C4-2B (cell line): ENCODE results near the gene RNF115.

Source experiments
- CTCF ChIP-seq: fragments of 450-650 bp; conservative IDR thresholded peaks from 2 replicates; pipeline ENCODE4 v1.5.1; 2017; ENCODE audit warnings: mild to moderate bottlenecking
- ZFX ChIP-seq: fragments of 450-650 bp; IDR thresholded peaks from 2 replicates; pipeline ENCODE4 v1.6.1; 2017

DNA sequence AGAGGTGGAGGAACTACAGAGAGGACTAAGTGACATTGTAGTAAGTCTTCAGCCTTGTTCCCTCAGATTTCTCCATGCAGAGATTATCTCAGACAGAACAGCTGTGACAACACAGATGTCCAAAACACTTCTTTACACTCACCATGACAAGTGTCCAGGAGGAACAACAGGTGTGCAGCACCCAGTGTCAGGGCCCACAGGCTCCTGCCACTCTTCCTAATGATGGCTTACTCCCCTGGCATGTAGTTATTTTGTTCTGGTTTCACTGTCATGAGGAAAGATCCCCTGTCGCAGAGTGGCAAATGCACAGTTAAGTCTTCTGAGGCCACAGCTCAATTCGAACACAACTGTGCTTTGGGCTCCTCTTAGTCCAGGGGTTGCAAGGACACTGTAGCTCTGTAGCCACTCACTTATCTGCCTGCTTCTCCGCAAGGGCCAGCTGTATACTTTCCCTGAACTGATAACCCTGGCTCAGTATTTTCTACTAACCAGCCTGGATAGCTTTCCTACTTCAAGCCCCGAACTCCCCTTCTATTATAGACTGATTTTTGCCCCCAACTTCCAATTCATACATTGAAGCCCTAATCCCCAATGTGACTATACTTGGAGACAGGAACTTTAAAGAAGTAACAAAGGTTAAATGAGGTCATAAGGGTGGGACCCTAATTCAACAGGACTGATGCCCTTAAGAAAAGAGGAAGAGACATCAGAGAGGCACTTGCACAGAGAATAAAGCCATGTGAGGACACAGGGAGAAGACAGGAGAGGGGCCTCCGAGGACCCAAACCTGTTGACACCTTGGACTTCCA lies 127.9 kb downstream of the RNF115 start:
- TF ChIP-seq CTCF (no peak), ZFX (no peak)
